Stimulated activated CD8-positive, alpha-beta memory T cell treated with anti-CD3 and anti-CD28 coated beads, Interleukin-4, amount 100 ng/mL, for 48 hours (primary cell): Measurements from ENCODE around the gene EEFSEC.

Experiments used
- DNase-seq: peaks from one replicate; pipeline ENCODE4 v3.0.0-alpha.2; 2020

EEFSEC gene

GRCh38 chr3:128218548-128219257 lies 65.4 kb downstream of the EEFSEC start:
- no peak for DNase-seq

GRCh38 chr3:128221328-128221727 lies 68.0 kb downstream of the EEFSEC start:
- DNase-seq = no peak

GRCh38 chr3:128222796-128223385 lies 69.6 kb downstream of the EEFSEC start:
- no peak for DNase-seq

GRCh38 chr3:128226186-128226725 lies 73.0 kb downstream of the EEFSEC start:
- no peak for DNase-seq

GRCh38 chr3:128226795-128227395 lies 73.6 kb downstream of the EEFSEC start:
- peak; percentile 48 for DNase-seq

- no peak for DNase-seq
Observed at GRCh38 chr3:128227507-128227906, 74.2 kb downstream of the EEFSEC start.

GRCh38 chr3:128228366-128228910 lies 75.2 kb downstream of the EEFSEC start:
- no peak for DNase-seq

GRCh38 chr3:128229106-128229857 lies 76.0 kb downstream of the EEFSEC start:
- no peak for DNase-seq

- DNase-seq = no peak
Observed at GRCh38 chr3:128231606-128232005, 78.3 kb downstream of the EEFSEC start.

- no peak for DNase-seq
Observed at GRCh38 chr3:128232376-128233178, 79.3 kb downstream of the EEFSEC start.

- no peak for DNase-seq
Observed at GRCh38 chr3:128235207-128235926, 82.1 kb downstream of the EEFSEC start.

GRCh38 chr3:128236657-128237056 lies 83.4 kb downstream of the EEFSEC start:
- DNase-seq = no peak

GRCh38 chr3:128237348-128238183 lies 84.3 kb downstream of the EEFSEC start:
- DNase-seq = no peak

- DNase-seq = no peak
Observed at GRCh38 chr3:128238184-128238489, 84.9 kb downstream of the EEFSEC start.

- DNase-seq = no peak
Observed at GRCh38 chr3:128239304-128239703, 86.0 kb downstream of the EEFSEC start.

GRCh38 chr3:128240232-128240631 lies 87.0 kb downstream of the EEFSEC start:
- DNase-seq = no peak

GRCh38 chr3:128241741-128242140 lies 88.5 kb downstream of the EEFSEC start:
- DNase-seq = no peak

GRCh38 chr3:128242818-128243601 lies 89.7 kb downstream of the EEFSEC start:
- no peak for DNase-seq

GRCh38 chr3:128243602-128244504 lies 90.6 kb downstream of the EEFSEC start:
- DNase-seq = no peak
